Right renal cortex interstitium (tissue), 3 donors: ENCODE results near the gene BAHD1. TPM values are rescaled to one million over a fixed set of nuclear protein-coding genes. Genes with fewer than 3 reads are reported as not detected.
A peak's percentile ranks its signal among the peaks of the same experiment; 100 is the strongest.

ENCODE experiments used
- DNase-seq, 3 donors: peaks; one replicate each; pipeline ENCODE4 v3.0.0-alpha.2; 2013; ENCODE audit warnings: low read depth in 3 of 3, low spot score in 2 of 3
- polyA plus RNA-seq, 3 donors: library from polyadenylated mRNA; unstranded; fragments of 120-200 nt; gene quantifications; one replicate each; pipeline ENCODE4 v1.2.1, GENCODE V29; 2013; ENCODE audit not compliant: insufficient read length in 3 of 3

Gene BAHD1
- 10 to 100 TPM; 19.1 to 21.0 (median 19.6) TPM for polyA plus RNA-seq

DNA sequence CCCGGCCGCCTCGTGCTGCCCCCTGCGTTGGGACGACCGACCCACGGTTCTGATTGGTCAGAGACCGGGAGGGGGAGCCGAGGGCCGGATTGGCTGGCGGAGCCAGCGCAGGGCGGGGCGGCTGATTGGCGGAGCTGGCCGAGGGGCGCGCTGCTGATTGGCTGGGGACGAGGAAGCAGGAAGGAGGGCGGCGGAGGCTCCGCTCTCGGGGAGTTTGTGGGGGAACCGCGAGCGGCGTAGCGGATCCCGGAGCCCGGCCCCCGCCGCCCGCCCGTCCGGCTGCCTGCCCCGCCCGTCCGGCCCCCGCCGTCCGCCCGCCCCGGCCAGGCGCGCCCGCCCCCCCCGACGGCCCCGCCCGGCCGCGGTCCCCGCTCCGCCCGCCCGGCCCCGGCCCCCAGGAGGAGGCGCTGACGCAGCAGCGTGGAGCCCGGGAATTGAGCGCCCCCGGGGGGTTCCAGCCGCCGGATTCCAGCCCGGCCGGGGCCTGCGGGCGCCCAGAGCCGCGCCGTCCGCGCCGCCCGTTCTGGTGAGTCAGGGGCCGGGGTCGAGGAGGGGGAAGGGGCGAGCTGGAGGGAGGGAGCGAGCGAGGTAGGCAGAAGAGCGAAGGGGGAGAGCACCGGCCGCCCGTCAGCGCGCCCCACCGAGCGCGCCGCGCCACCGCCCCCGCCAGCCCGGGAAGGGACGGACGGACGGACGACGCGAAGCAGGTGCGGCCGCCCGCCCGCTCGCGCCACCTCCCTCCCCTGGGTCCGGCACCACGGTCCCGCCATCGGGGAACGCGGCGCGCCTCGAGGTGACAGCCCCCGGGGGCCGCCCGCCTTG lies at the start of gene BAHD1:
BAHD1 (plus strand) TSS at position 211 of the 822 bp plus-strand sequence. CDS start 17,512 bp downstream, outside the sequence.
- DNase-seq: peak; percentile 72 to 86 (median 84)

DNA sequence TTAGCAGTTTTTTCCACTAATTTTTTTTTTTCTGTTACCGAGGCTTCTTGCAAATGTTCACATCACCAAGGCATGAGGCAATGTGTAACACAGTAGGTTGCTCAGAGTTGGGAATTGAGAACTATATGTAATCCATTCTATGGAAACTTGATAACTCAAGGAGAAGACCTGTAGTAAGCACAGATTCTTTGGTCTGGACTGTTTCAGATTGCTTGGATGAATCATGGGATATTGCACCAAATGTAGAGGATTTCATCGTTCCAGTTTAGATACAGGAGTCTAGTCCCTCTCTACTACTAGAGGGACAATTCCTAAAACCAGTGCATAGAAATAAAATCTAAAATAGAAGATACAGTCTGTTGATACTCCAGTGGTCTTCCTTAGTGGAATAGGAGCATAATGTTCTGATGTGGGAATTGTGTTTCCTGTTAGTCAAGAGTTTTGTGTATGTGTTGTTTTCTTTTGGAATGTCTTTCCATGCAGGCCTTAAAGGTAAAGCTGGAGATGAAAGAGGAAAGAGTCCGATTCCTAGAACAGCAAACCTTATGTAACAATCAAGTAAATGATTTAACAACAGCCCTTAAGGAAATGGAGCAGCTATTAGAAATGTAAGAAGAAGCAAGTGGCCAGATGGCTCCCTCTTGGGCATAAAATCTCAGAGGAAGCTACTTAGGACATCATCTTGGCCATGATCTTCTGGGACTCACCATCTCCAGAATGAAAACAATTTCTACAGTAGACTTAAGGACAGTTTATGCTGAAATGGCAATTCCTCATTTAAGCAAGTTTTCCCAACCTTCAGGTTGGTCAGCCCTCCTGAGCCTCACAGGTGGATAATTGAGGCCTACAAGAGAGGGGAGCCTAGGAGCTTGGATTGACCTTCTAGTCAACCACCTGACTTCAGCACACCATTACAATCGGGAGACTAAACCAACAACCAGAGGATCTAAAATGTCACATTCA lies 47.5 kb upstream of the BAHD1 start:
- no peak for DNase-seq

DNA sequence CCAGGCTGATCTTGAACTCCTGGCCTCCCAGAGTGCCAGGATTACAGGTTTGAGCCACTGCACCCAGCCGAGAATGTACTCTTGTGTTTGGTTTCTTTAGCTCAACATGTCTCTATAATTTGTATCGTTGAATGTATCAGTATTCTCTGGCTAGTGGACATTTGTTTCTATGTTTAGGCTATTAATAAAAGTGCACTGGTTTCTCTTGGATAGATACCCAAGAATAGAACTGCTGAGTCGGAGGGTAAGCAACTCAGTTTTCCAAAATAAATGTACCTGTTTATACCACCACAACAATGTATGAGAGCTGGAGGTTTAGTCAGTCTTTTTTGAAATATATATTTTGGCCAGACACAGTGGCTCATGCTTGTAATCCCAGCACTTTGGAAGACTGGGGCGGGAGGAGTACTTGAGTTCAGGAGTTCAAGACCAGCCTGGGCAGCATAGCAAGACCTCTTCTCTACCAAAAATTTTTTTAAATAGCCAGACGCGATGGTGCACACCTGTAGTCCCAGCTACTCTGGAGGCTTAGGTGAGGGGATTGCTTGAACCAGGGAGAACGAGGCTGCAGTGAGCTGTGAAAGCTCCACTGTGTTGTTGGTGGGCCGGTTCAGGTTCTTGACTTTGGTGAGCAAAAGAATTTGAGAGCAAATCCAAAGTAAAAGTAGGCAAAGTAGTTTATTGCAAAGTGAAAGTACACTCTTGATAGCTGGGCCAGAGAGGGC lies 42.9 kb upstream of the BAHD1 start:
- no peak for DNase-seq

DNA sequence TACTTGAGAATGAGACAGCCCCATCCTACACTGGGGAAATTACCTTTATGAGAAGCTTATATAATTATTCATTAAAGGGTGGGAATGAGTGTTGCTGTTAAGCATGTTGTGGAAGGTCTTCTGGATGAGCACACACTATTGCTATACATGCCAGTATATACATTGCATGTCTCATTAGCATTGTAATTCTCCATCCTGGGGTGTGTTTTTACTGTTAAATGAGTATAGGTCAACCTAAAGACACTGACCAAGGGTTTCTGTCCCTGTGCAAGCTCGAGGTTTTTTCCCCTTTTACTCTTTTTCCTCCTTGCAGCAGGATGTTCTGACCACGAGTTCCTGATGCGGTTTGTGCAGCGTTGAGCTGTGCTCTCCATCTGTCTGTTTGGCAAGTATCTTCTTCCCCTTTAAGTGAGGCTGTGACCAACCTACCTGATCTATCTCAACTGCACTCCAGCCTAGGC lies 42.3 kb upstream of the BAHD1 start:
- no peak for DNase-seq

DNA sequence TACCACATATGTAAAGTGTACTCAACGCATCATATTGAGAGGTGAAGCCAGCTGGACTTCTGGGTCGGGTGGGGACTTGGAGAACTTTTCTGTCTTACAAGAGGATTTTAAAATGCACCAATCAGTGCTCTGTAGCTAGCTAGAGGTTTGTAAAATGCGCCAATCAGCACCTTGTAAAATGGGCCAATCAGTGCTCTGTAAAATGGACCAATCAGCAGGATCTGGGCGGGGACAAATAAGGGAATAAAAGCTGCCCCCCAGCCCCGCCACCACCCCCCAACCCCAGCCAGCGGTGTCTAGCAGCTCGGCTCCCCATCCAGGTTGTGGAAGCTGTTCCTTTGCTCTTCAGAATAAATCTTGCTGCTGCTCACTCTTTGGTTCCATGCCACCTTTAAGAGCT lies 41.4 kb upstream of the BAHD1 start:
- no peak for DNase-seq

DNA sequence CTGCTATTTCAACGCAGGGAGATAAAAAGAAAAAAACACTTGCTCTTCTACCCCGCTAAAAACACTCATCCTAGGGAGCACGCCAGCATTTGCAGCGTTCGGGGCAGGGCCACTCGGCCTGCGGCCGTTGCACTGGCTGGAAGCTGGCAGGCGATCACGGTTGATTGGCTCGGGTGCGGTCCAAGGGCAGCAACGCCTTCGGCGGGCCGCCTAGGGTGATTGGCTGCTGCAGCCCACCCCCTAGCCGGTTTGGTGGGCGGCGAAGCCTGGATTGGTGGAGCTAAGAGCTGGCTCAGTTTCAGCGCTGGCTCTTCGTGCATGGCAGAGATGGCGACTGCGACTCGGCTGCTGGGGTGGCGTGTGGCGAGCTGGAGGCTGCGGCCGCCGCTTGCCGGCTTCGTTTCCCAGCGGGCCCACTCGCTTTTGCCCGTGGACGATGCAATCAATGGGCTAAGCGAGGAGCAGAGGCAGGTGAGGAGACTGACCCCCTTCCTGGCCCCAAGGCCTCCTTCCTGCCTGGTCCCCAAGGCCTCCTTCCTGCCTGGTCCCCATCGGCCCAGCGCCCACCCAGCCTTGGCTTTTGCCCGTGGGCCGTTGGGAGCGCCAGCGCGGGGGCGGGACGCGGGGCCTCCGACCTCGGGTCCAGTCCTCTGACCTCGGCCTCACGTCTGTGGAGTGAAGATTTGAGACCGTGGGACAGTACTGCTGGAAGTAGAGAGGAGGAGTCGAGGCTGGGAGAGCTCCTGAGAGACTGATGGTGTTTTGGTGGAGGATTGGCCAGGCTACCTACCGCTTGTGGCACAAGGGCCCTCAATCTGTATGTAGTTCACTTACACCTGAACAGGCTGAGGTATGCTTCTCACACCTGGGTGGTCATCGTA lies 35.0 kb upstream of the BAHD1 start, which contains the start of gene IVD:
IVD (plus strand) TSS at position 295 of the 881 bp plus-strand sequence; CDS start at position 328, 33 bp downstream.
- DNase-seq: peak; percentile 76 to 88 (median 77)

DNA sequence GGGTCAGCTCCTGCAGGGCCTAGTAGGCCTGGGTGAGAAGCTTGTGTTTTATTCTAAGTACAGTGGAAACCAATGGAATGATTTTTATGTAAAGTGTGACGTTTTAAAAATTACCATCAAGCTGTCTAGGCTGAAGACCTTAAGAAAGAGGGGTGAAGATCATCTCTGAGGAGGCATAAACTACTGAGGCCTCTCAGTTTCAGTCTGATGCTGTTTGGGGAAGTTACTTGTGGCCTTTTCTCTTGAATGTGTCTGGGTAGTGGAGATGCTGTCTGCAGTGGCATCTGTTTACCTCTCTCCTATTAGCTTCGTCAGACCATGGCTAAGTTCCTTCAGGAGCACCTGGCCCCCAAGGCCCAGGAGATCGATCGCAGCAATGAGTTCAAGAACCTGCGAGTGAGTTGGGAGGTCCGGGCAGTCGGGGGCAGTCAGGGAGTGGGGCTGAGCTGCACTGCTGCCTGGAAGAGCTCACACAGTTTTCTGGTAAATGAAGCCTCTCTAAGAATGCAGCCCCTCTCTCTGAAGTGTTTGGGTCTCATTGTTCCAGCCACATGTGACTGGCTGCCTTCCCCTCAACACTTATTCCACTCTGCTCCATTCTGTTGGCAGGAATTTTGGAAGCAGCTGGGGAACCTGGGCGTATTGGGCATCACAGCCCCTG lies 33.3 kb upstream of the BAHD1 start:
- DNase-seq: no peak

DNA sequence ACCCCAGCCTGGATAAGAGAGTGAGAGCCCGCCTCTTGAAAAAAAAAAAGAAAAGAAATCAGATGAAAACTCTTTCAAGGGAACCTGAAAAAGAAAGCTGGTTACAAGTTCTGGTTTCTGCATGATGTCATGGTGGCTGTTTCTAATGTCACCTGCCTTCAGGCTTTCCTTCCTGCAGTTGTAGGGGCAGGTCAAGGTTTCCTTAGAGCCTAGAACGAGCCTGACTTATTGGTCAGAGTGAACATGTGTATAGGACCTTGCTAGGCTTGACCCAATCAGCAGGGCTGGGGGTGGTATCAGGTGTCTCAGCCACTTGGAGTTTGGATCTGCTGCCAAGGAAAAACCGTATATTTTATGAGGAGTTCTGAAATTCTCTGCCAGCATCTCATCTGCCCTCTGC lies 31.4 kb upstream of the BAHD1 start:
- DNase-seq: no peak

DNA sequence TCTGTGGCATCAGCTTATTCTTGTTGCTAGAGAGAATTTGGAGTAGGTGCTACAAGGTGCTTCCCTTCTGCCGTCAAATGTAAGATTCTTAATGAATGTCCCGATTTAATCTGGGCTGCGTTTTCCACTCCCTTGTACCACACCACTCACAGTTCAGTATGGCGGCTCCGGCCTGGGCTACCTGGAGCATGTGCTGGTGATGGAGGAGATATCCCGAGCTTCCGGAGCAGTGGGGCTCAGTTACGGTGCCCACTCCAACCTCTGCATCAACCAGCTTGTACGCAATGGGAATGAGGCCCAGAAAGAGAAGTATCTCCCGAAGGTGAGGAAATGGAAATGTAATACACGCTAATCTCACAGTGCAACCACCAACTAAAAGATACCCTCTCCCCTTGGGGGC lies 30.3 kb upstream of the BAHD1 start:
- DNase-seq: no peak

DNA sequence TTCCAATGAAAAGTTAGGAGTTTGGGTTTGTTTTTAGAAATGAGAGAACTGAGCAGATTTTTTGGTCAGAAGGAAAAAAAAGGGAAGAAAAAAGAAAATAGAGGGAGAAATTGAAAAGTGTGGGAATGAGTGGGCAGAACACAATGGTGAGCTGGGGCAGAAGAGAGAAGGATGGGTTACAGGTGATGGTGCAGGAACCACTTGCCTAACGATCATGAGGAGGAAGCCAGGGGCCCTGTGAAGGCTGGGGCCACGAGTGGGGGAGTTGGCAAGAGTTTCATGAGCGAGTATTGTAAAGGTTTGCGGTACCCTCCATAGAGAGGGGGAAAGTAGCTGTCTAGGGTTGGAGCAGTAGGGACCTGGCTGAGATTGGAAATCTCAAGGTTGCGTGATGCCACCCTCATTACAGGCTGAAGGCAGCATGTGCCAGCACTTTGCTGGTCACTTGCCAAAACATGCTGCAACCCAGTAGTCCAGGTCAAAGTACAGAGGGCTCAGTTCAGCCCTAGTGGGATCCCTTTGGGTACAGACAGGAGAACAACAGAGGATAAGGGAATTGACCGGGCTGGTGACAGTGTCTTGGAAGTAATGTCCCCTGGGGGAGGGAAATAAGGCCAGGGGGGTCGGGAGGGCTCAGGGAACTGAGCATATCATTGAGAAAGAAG lies 28.5 kb upstream of the BAHD1 start:
- no peak for DNase-seq

DNA sequence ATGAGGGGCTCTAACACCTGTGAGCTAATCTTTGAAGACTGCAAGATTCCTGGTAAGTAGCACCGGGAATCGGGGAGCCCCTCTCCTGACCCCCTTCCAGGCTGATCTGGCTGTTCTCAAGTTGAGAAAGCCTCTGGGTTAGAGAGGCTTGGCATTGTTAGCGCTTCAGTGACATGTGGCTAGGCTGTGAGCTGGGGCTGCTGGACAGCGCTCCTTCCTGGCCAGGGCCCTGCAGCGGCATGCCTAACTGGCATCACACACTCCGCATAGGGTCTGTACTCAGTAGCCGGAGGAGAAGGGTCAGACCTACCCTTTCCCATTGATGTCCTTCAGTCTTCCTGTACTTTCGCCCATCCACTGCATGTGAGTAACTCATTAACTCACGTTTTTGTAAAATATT lies 27.7 kb upstream of the BAHD1 start:
- no peak for DNase-seq

DNA sequence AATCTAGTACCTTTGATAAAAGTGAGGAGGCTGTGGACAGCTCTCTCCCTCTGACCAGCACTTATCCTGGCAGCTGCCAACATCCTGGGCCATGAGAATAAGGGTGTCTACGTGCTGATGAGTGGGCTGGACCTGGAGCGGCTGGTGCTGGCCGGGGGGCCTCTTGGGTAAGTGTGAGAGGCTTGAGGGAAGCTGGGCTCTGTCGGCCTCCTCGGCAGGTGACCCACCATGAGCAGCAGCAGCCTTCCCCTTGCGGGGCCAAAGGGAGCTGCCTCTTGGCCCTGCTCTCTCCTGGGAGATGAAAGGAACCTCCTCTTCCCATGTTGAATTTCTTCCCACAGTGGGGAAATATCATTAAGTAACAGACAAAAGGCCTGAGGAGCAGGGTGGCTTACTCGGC lies 25.9 kb upstream of the BAHD1 start:
- no peak for DNase-seq

DNA sequence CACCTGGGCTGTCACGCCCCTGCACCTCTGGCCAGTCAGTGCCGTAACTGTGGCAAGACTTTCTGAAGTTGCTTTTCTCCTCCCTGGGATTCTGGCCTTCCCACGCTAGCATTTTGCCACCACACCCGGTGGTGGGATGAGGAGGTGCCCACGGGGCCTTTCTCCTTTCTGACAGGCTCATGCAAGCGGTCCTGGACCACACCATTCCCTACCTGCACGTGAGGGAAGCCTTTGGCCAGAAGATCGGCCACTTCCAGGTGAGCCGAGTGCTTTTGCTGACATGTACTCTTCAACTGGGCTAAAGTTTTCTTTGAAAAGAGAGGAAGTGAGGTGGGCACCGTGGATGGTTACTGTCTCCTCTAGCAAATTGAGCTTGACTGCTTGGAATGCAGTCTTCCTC lies 25.5 kb upstream of the BAHD1 start:
- DNase-seq: no peak

DNA sequence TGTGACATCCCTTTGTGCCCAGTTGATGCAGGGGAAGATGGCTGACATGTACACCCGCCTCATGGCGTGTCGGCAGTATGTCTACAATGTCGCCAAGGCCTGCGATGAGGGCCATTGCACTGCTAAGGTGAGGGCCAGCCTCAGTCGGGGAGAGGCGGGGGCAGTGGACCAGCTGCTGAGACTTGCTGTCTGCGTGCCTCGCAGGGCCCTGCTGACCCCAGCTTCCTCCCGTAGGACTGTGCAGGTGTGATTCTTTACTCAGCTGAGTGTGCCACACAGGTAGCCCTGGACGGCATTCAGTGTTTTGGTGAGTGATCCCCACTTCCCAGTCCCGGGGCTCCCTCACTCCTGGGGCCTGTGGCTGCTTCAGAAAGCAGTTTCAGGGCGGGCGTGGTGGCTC lies 24.7 kb upstream of the BAHD1 start:
- no peak for DNase-seq

DNA sequence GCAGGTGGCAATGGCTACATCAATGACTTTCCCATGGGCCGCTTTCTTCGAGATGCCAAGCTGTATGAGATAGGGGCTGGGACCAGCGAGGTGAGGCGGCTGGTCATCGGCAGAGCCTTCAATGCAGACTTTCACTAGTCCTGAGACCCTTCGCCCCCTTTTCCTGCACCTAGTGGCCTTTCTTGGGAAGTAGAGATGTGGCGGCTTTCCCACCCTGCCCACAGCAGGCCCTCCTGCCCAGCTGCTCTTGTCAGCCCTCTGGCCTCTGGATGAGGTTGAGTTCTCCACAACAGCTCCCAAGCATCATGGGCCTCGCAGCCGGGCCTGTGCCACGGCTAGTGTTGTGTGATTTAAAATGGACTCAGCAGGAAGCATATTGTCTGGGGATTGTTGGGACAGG lies 22.6 kb upstream of the BAHD1 start:
- DNase-seq: no peak

DNA sequence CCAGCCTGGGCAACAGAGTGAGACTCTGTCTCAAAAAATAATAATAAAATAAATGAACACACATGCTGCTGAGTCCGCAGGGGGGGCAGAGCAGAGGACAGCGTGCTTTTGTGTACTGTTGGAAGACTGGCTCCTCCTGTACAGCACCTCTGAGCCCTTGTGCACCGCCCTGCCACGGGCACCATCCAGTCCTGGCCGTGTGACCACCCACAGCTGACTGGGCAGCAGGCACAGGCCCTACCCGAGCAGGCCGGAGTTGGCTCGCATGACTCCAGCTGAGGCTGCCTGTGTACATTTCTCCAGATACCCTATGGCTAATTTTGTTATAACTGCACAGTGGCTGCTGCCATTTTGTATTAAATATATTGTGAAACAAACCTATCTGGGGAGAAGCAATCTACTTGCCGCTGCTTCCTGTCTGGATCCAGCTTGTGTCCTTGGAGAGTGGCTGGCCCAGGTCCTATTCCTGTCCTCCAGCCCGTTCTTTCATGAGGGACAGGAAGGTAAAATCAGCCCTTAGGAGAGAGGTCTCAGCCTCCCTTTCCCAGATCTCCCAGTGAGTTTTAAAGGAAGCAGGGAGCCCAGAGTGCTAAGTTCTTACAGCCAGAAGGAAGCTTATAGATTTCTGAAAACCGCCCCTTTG lies 20.6 kb upstream of the BAHD1 start:
- no peak for DNase-seq

DNA sequence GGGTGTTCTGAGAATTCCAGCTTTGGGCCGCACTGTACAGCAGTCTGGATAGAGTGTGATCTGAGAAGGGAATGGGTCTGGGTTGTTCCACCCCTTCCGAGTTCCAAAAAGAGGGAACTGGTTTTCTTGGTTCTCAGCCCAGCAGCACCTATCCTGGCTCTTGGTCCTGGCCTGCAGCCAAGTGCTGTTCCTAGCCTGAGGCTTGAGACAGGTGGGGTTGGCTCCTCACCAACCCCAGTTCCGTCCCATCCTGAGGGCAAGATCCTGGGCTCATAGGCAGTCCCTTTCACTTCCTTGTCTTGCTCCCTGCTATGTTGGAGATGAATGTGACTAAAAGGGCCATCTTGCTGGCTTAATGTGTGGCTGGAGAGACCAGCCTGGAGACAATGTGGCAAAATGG lies 20.0 kb upstream of the BAHD1 start:
- no peak for DNase-seq
